Fibroblast of lung (primary cell): Measurements from ENCODE around the gene SNX13.

Experiments
- CTCF ChIP-seq, 2 donors: IDR thresholded peaks in 1 of 2; conservative IDR thresholded peaks in 1 of 2; 1 replicate in 1 of 2; 2 replicates in 1 of 2; pipeline ENCODE4 v1.5.1; 2011 to 2012; ENCODE audit warnings: low read length in 2 of 2, control low read depth in 1 of 2, inconsistent platforms in 1 of 2, low read depth in 1 of 2, mild to moderate bottlenecking in 1 of 2
- EZH2 ChIP-seq: IDR thresholded peaks from 2 replicates; pipeline ENCODE4 v1.5.1; 2012; ENCODE audit warnings: low read length, control low read depth, mild to moderate bottlenecking; ENCODE audit errors: missing control alignments

GRCh38 chr7:17807242-17807641 is 133.1 kb downstream of the SNX13 start:
- no peak for TF ChIP-seq CTCF (conservative IDR thresholded peaks at IDR 0.05 in 1 of 2, IDR thresholded peaks at IDR 0.05 in 1 of 2; ENCODE audit: low read depth in 1 of 2, low read length in 2 of 2)
- no peak for TF ChIP-seq EZH2
